H9 (cell line): Measurements from ENCODE around the gene LGALS12. TPM values are rescaled to one million over a fixed set of nuclear protein-coding genes. Genes with fewer than 3 reads are reported as not detected.

ENCODE experiments used
- DNase-seq: peaks from one replicate; pipeline ENCODE4 v3.0.0-alpha.2; 2017
- H2AFZ ChIP-seq: one replicate; pipeline ENCODE4 v1.6.1; 2013; ENCODE audit warnings: mild to moderate bottlenecking, low read length, control low read depth, moderate library complexity
- H2AK5ac ChIP-seq: 2 replicates; pipeline ENCODE4 v1.6.1; 2013; ENCODE audit warnings: low read length, control low read depth, mixed read lengths; ENCODE audit not compliant: insufficient read length
- H2BK120ac ChIP-seq: one replicate; pipeline ENCODE4 v1.6.1; 2013; ENCODE audit warnings: low read depth, mild to moderate bottlenecking, low read length, control low read depth, inconsistent platforms; ENCODE audit not compliant: poor library complexity, severe bottlenecking
- H2BK12ac ChIP-seq: 2 replicates; pipeline ENCODE4 v1.6.1; 2013; ENCODE audit warnings: low read length, control low read depth, mixed read lengths, low read depth; ENCODE audit not compliant: insufficient read length
- H2BK15ac ChIP-seq: 2 replicates; pipeline ENCODE4 v1.6.1; 2013; ENCODE audit warnings: low read depth, low read length, control low read depth
- H2BK20ac ChIP-seq: one replicate; pipeline ENCODE4 v1.6.1; 2013; ENCODE audit warnings: low read depth, mild to moderate bottlenecking, low read length, control low read depth, inconsistent platforms; ENCODE audit not compliant: poor library complexity, severe bottlenecking
- H2BK5ac ChIP-seq: 2 replicates; pipeline ENCODE4 v1.6.1; 2013; ENCODE audit warnings: low read length, control low read depth, mixed read lengths; ENCODE audit not compliant: insufficient read length
- H3K14ac ChIP-seq: 2 replicates; pipeline ENCODE4 v1.6.1; 2013; ENCODE audit warnings: low read length, control low read depth; ENCODE audit not compliant: insufficient read depth
- H3K18ac ChIP-seq: 2 replicates; pipeline ENCODE4 v1.6.1; 2013; ENCODE audit warnings: low read depth, mild to moderate bottlenecking, mixed read lengths, low read length, control low read depth; ENCODE audit not compliant: insufficient read length
- H3K23ac ChIP-seq: 2 replicates; pipeline ENCODE4 v1.6.1; 2013; ENCODE audit warnings: low read length, control low read depth, mixed read lengths, low read depth; ENCODE audit not compliant: insufficient read length
- H3K23me2 ChIP-seq: 2 replicates; pipeline ENCODE4 v1.6.1; 2013; ENCODE audit warnings: low read depth, mild to moderate bottlenecking, mixed read lengths, low read length, control low read depth; ENCODE audit not compliant: insufficient read length, poor library complexity, severe bottlenecking
- H3K27ac ChIP-seq: 2 replicates; pipeline ENCODE4 v1.5.1; 2013; ENCODE audit warnings: low read length, control low read depth, mixed read lengths, low read depth; ENCODE audit not compliant: insufficient read length
- H3K27me3 ChIP-seq: 2 replicates; pipeline ENCODE4 v1.6.1; 2013; ENCODE audit warnings: low read length, control low read depth, inconsistent platforms; ENCODE audit not compliant: insufficient read depth
- H3K4ac ChIP-seq: 2 replicates; pipeline ENCODE4 v1.6.1; 2013; ENCODE audit warnings: low read depth, mild to moderate bottlenecking, control low read depth, inconsistent platforms, low read length, moderate library complexity
- H3K4me1 ChIP-seq: 2 replicates; pipeline ENCODE4 v1.6.1; 2013; ENCODE audit warnings: low read length, control low read depth, inconsistent platforms; ENCODE audit not compliant: insufficient read depth
- H3K4me2 ChIP-seq: 2 replicates; pipeline ENCODE4 v1.6.1; 2013; ENCODE audit warnings: low read length, control low read depth, mixed read lengths; ENCODE audit not compliant: insufficient read length, insufficient read depth
- H3K56ac ChIP-seq: 2 replicates; pipeline ENCODE4 v1.6.1; 2013; ENCODE audit warnings: low read depth, mild to moderate bottlenecking, mixed read lengths, low read length, control low read depth; ENCODE audit not compliant: insufficient read length
- H3K79me1 ChIP-seq: 2 replicates; pipeline ENCODE4 v1.6.1; 2013; ENCODE audit warnings: low read depth, mild to moderate bottlenecking, moderate library complexity, low read length, control low read depth, inconsistent platforms; ENCODE audit not compliant: insufficient read depth, poor library complexity, severe bottlenecking
- H3K79me2 ChIP-seq: 2 replicates; pipeline ENCODE4 v1.6.1; 2013; ENCODE audit warnings: low read length, control low read depth, inconsistent platforms; ENCODE audit not compliant: insufficient read depth
- H3K9ac ChIP-seq: 2 replicates; pipeline ENCODE4 v1.6.1; 2013; ENCODE audit warnings: low read length, control low read depth, mixed read lengths; ENCODE audit not compliant: insufficient read length; ENCODE audit errors: extremely low read depth
- H3K9me3 ChIP-seq: one replicate; pipeline ENCODE4 v1.6.1; 2013; ENCODE audit warnings: low read depth, low read length, inconsistent platforms; ENCODE audit not compliant: control insufficient read depth
- H3T11ph ChIP-seq: one replicate; pipeline ENCODE4 v1.6.1; 2013; ENCODE audit warnings: mild to moderate bottlenecking, low read length, control low read depth, inconsistent platforms
- H4K20me1 ChIP-seq: one replicate; pipeline ENCODE4 v1.6.1; 2013; ENCODE audit not compliant: control insufficient read depth, insufficient read length, insufficient read depth
- H4K5ac ChIP-seq: 2 replicates; pipeline ENCODE4 v1.6.1; 2013; ENCODE audit warnings: low read depth, mild to moderate bottlenecking, mixed read lengths, low read length, control low read depth; ENCODE audit not compliant: insufficient read length
- H4K8ac ChIP-seq: replicated peaks from 2 replicates; pipeline ENCODE4 v1.6.1; 2013; ENCODE audit warnings: low read length, control low read depth, mixed read lengths, low read depth; ENCODE audit not compliant: insufficient read length
- H4K91ac ChIP-seq: 2 replicates; pipeline ENCODE4 v1.6.1; 2013; ENCODE audit warnings: low read depth, mild to moderate bottlenecking, moderate library complexity, mixed read lengths, low read length, control low read depth; ENCODE audit not compliant: insufficient read length
- H3K27ac Mint-ChIP-seq, 3 experiments: 2 replicates in 2 of 3; 3 replicates in 1 of 3; pipeline ENCODE4 v1.8.0; 2020 to 2021; ENCODE audit warnings: mixed read lengths in 3 of 3, mild to moderate bottlenecking in 1 of 3, moderate library complexity in 1 of 3
- H3K27me3 Mint-ChIP-seq: 2 replicates; pipeline ENCODE4 v1.8.0; 2021; ENCODE audit warnings: low read depth, mild to moderate bottlenecking, moderate library complexity, mixed read lengths
- H3K36me3 Mint-ChIP-seq, 3 experiments: 2 replicates in 2 of 3; 3 replicates in 1 of 3; pipeline ENCODE4 v1.8.0; 2020 to 2021; ENCODE audit warnings: low read depth in 3 of 3, mixed read lengths in 3 of 3; ENCODE audit not compliant: insufficient read depth in 1 of 3
- H3K4me1 Mint-ChIP-seq, 2 experiments: 2 replicates each; pipeline ENCODE4 v1.8.0; 2020; ENCODE audit warnings: mixed read lengths in 2 of 2
- H3K4me3 Mint-ChIP-seq, 2 experiments: 2 replicates in 1 of 2; 3 replicates in 1 of 2; pipeline ENCODE4 v1.8.0; 2020 to 2021; ENCODE audit warnings: mild to moderate bottlenecking in 2 of 2, mixed read lengths in 2 of 2, moderate library complexity in 1 of 2
- H3K9me3 Mint-ChIP-seq, 2 experiments: 2 replicates in 1 of 2; 3 replicates in 1 of 2; pipeline ENCODE4 v1.8.0; 2020; ENCODE audit warnings: mild to moderate bottlenecking in 2 of 2, mixed read lengths in 2 of 2, moderate library complexity in 1 of 2
- CTCF ChIP-seq: fragments of 200-600 bp; sonication (generic); conservative IDR thresholded peaks from 3 replicates; pipeline ENCODE4 v1.8.0; 2021; ENCODE audit warnings: antibody characterized with exemption, mild to moderate bottlenecking
- WGBS: extraction: QIAGEN DNeasy Blood & Tissue Kit; methylation state at CpG from one replicate; pipeline ENCODE4 v1.1.7; 2013; ENCODE audit warnings: missing lambda C conversion rate, low lambda C conversion rate, mixed read lengths; ENCODE audit not compliant: insufficient read length; ENCODE audit errors: extremely low coverage; 5-methylcytosine and 5-hydroxymethylcytosine counted together
- total RNA-seq: library from RNA; stranded (reverse); gene quantifications from 2 replicates; pipeline ENCODE4 v1.2.1, GENCODE V29; 2021

Gene LGALS12
- total RNA-seq, 1 experiment from 2014 or later = 1.9 TPM

GRCh38 chr11:63478896-63479295 lies 27.0 kb upstream of the LGALS12 start:
- Histone ChIP-seq H3T11ph (no peak overlapping the region), H3K27me3 (no peaks in the 10 kb centered on the region), H3K18ac (no peak overlapping the region), H3K4ac (no peak overlapping the region), H4K91ac (no peak overlapping the region), H2BK20ac (no peak overlapping the region), H3K9me3 (peaks cover 5% of the 10 kb centered on the region), H2BK5ac (no peak overlapping the region), H3K23me2 (no peaks in the 10 kb centered on the region), H3K79me2 (no peaks in the 10 kb centered on the region), H3K79me1 (no peaks in the 10 kb centered on the region), H2AK5ac (no peak overlapping the region), H4K8ac (no peak overlapping the region), H3K14ac (no peak overlapping the region), H2AFZ (no peak overlapping the region), H3K56ac (no peak overlapping the region), H4K20me1 (no peaks in the 10 kb centered on the region), H3K9ac (no peak overlapping the region), H3K4me1 (peaks cover 3% of the 10 kb centered on the region; the same call in 1 of the 2 replicates), H3K4me2 (no peak overlapping the region), H2BK120ac (no peak overlapping the region), H4K5ac (no peak overlapping the region), H2BK12ac (no peak overlapping the region), H3K27ac (no peak overlapping the region), H3K23ac (no peak overlapping the region), H2BK15ac (no peak overlapping the region)
- H3K27me3 Mint-ChIP-seq = no peaks in the 10 kb centered on the region
- H3K36me3 Mint-ChIP-seq = peaks cover under 1 to 25% (median 22%) of the 10 kb centered on the region in 3 experiments; a peak in 6 of 7 replicates
- peak; percentile 94 for TF ChIP-seq CTCF
- H3K4me1 Mint-ChIP-seq = peaks cover 5 to 24% of the 10 kb centered on the region in 2 experiments; a peak in 3 of 4 replicates
- peaks cover 18 to 23% of the 10 kb centered on the region in 2 experiments for H3K9me3 Mint-ChIP-seq
- peak; percentile 74 for DNase-seq
- WGBS = no CpG with 5 or more reads among the region's 5 CpGs
- no peak overlapping the region for H3K4me3 Mint-ChIP-seq
- H3K27ac Mint-ChIP-seq = no peak overlapping the region
